Measurements from ENCODE around the gene PTPRD.

PTPRD gene

GRCh38 chr9:8863886-8864544, 1748.8 kb downstream of the PTPRD start:
- TF ChIP-seq POLR2AphosphoS5 (IDR thresholded peaks at IDR 0.05; ENCODE audit: low read depth, low read length) (no peak), REST (IDR thresholded peaks at IDR 0.05; ENCODE audit: insufficient read depth in 1 of 2, low read depth in 2 of 2, low read length in 2 of 2) (no peak), FOXP2 (optimal IDR thresholded peaks at IDR 0.05; ENCODE audit: borderline replicate concordance, extremely low read depth, extremely low read length, insufficient read depth) (no peak), SIN3A (IDR thresholded peaks at IDR 0.05; ENCODE audit: borderline replicate concordance, insufficient read depth, low read length) (no peak)

GRCh38 chr9:8863069-8863468, 1749.7 kb downstream of the PTPRD start:
- no peak for TF ChIP-seq REST (IDR thresholded peaks at IDR 0.05; ENCODE audit: insufficient read depth in 1 of 2, low read depth in 2 of 2, low read length in 2 of 2)
- no peak for TF ChIP-seq POLR2AphosphoS5 (IDR thresholded peaks at IDR 0.05; ENCODE audit: low read depth, low read length)
- TF ChIP-seq TAF1 (IDR thresholded peaks at IDR 0.05; ENCODE audit: borderline replicate concordance, insufficient read depth, low read length) = no peak
- no peak for TF ChIP-seq SIN3A (IDR thresholded peaks at IDR 0.05; ENCODE audit: borderline replicate concordance, insufficient read depth, low read length)
- no peak for TF ChIP-seq FOXP2 (optimal IDR thresholded peaks at IDR 0.05; ENCODE audit: borderline replicate concordance, extremely low read depth, extremely low read length, insufficient read depth)

GRCh38 chr9:8860925-8861324, 1751.9 kb downstream of the PTPRD start:
- no peak for TF ChIP-seq SIN3A (IDR thresholded peaks at IDR 0.05; ENCODE audit: borderline replicate concordance, insufficient read depth, low read length)
- TF ChIP-seq REST (IDR thresholded peaks at IDR 0.05; ENCODE audit: insufficient read depth in 1 of 2, low read depth in 2 of 2, low read length in 2 of 2) = no peak
- no peak for TF ChIP-seq TAF1 (IDR thresholded peaks at IDR 0.05; ENCODE audit: borderline replicate concordance, insufficient read depth, low read length)
- TF ChIP-seq FOXP2 (optimal IDR thresholded peaks at IDR 0.05; ENCODE audit: borderline replicate concordance, extremely low read depth, extremely low read length, insufficient read depth) = no peak
- TF ChIP-seq POLR2AphosphoS5 (IDR thresholded peaks at IDR 0.05; ENCODE audit: low read depth, low read length) = no peak

- TF ChIP-seq POLR2AphosphoS5 (IDR thresholded peaks at IDR 0.05; ENCODE audit: low read depth, low read length) (no peak), TAF1 (IDR thresholded peaks at IDR 0.05; ENCODE audit: borderline replicate concordance, insufficient read depth, low read length) (no peak), REST (IDR thresholded peaks at IDR 0.05; ENCODE audit: insufficient read depth in 1 of 2, low read depth in 2 of 2, low read length in 2 of 2) (no peak), SIN3A (IDR thresholded peaks at IDR 0.05; ENCODE audit: borderline replicate concordance, insufficient read depth, low read length) (no peak), FOXP2 (optimal IDR thresholded peaks at IDR 0.05; ENCODE audit: borderline replicate concordance, extremely low read depth, extremely low read length, insufficient read depth) (no peak)
Observed at GRCh38 chr9:8860086-8860485, 1752.7 kb downstream of the PTPRD start.

Measured in PFSK-1 (cell line).